T1000 (cell line): ENCODE data around the gene TMX3.

Experiments used
- DNase-seq: peaks from one replicate; lab custom pipeline; 2025; ENCODE audit warnings: mixed read lengths; lab: John Stamatoyannopoulos, UW

The TMX3 gene

GRCh38 chr18:68713131-68713530 is 1.8 kb downstream of the TMX3 start:
- DNase-seq: no peak

GRCh38 chr18:68707646-68708045 is 7.3 kb downstream of the TMX3 start:
- DNase-seq: no peak

- no peak for DNase-seq
These were observed 9.8 kb downstream of the TMX3 start for GRCh38 chr18:68705119-68705518.

GRCh38 chr18:68703326-68703725 is 11.6 kb downstream of the TMX3 start:
- no peak for DNase-seq

GRCh38 chr18:68701353-68701752 is 13.6 kb downstream of the TMX3 start:
- DNase-seq: no peak

- DNase-seq: no peak
These were observed 15.9 kb downstream of the TMX3 start for GRCh38 chr18:68699043-68699442.

GRCh38 chr18:68696937-68697336 is 18.0 kb downstream of the TMX3 start:
- no peak for DNase-seq

GRCh38 chr18:68694316-68694715 is 20.6 kb downstream of the TMX3 start:
- no peak for DNase-seq

- no peak for DNase-seq
These were observed 21.7 kb downstream of the TMX3 start for GRCh38 chr18:68693091-68693815.

GRCh38 chr18:68679528-68679927 is 35.4 kb downstream of the TMX3 start:
- no peak for DNase-seq

- DNase-seq: no peak
These were observed 38.0 kb downstream of the TMX3 start for GRCh38 chr18:68676913-68677312.

GRCh38 chr18:68667121-68667520 is 47.8 kb downstream of the TMX3 start:
- DNase-seq: no peak

- no peak for DNase-seq
These were observed 48.5 kb downstream of the TMX3 start for GRCh38 chr18:68666381-68666780.

GRCh38 chr18:68665628-68666027 is 49.3 kb downstream of the TMX3 start:
- no peak for DNase-seq

- no peak for DNase-seq
These were observed 52.2 kb downstream of the TMX3 start for GRCh38 chr18:68662754-68663153.

GRCh38 chr18:68660354-68661183 is 54.3 kb downstream of the TMX3 start:
- DNase-seq: no peak

- no peak for DNase-seq
These were observed 66.7 kb downstream of the TMX3 start for GRCh38 chr18:68648191-68648590.

GRCh38 chr18:68642003-68642402 is 72.9 kb downstream of the TMX3 start:
- no peak for DNase-seq

- DNase-seq: no peak
These were observed 74.0 kb downstream of the TMX3 start for GRCh38 chr18:68640861-68641260.

GRCh38 chr18:68638613-68639012 is 76.3 kb downstream of the TMX3 start:
- DNase-seq: no peak

GRCh38 chr18:68627812-68628211 is 87.1 kb downstream of the TMX3 start:
- no peak for DNase-seq
